Caco-2 (cell line): Measurements from ENCODE around the gene DAND5. TPM values are rescaled to one million over a fixed set of nuclear protein-coding genes. Genes with fewer than 3 reads are reported as not detected.
A peak's percentile ranks its signal among the peaks of the same experiment; 100 is the strongest.

ENCODE experiments used
- BruUV-seq: library from RNA; stranded (reverse); fragments of 400-500 nt; replicated peaks from 2 replicates; lab custom pipeline; 2021; lab: Mats Ljungman, UMichigan
- CTCF ChIA-PET: fragments of 300-600 bp; sonication (Branson Sonifier 250); formaldehyde crosslinking; loops from one replicate; lab custom pipeline; 2022; ENCODE audit warnings: antibody characterized with exemption; lab: Charles Lee
- POLR2A ChIA-PET: fragments of 300-600 bp; sonication (Branson Sonifier 250); formaldehyde crosslinking; loops from one replicate; lab custom pipeline; 2022; ENCODE audit warnings: antibody characterized with exemption; lab: Charles Lee
- DNase-seq, 2 experiments: peaks; one replicate each; pipeline versions ENCODE4 v3.0.0 to v3.0.0-alpha.2; 2020 to 2022
- H3K27me3 ChIP-seq: replicated peaks from 2 replicates; pipeline ENCODE4 v1.6.0; 2011; ENCODE audit warnings: low read length; ENCODE audit not compliant: control insufficient read depth, insufficient read depth
- H3K36me3 ChIP-seq: 2 replicates; pipeline ENCODE4 v1.5.1; 2011; ENCODE audit warnings: low read length; ENCODE audit not compliant: control insufficient read depth, insufficient read depth
- H3K4me1 ChIP-seq: fragments of 250-450 bp; sonication (Bioruptor Pico); 2 replicates; pipeline ENCODE4 v1.5.1; 2020; ENCODE audit warnings: mild to moderate bottlenecking
- H3K4me3 ChIP-seq: 2 replicates; pipeline ENCODE4 v1.5.1; 2011; ENCODE audit warnings: low read depth, mild to moderate bottlenecking, control low read depth, low read length
- H3K9me3 ChIP-seq: fragments of 250-450 bp; sonication (Bioruptor Pico); 2 replicates; pipeline ENCODE4 v1.5.1; 2020; ENCODE audit warnings: mild to moderate bottlenecking, moderate library complexity
- H3K27ac Mint-ChIP-seq: one replicate; pipeline ENCODE4 v1.8.0; 2022; ENCODE audit warnings: mixed read lengths; ENCODE audit not compliant: unreplicated experiment
- H3K27me3 Mint-ChIP-seq: one replicate; pipeline ENCODE4 v1.8.0; 2022; ENCODE audit warnings: mixed read lengths; ENCODE audit not compliant: insufficient read depth, unreplicated experiment
- H3K36me3 Mint-ChIP-seq: one replicate; pipeline ENCODE4 v1.8.0; 2022; ENCODE audit warnings: mild to moderate bottlenecking, mixed read lengths; ENCODE audit not compliant: insufficient read depth, unreplicated experiment
- H3K4me1 Mint-ChIP-seq: one replicate; pipeline ENCODE4 v1.8.0; 2022; ENCODE audit warnings: low read depth, mixed read lengths; ENCODE audit not compliant: unreplicated experiment
- H3K4me3 Mint-ChIP-seq: one replicate; pipeline ENCODE4 v1.8.0; 2022; ENCODE audit warnings: mild to moderate bottlenecking, moderate library complexity, mixed read lengths; ENCODE audit not compliant: unreplicated experiment
- H3K9me3 Mint-ChIP-seq: one replicate; pipeline ENCODE4 v1.8.0; 2022; ENCODE audit warnings: mixed read lengths; ENCODE audit not compliant: unreplicated experiment
- intact Hi-C: fragments of 100-400 bp; cut with micrococcal nuclease; formaldehyde crosslinking; loops from one replicate; pipeline ENCODE4 v1.10.0; 2022; ENCODE audit not compliant: unreplicated experiment
- total RNA-seq: library from RNA; stranded (reverse); gene quantifications from 2 replicates; pipeline ENCODE4 v1.2.3, GENCODE V29; 2022
- TF ChIP-seq, protein P1 (sequence below), 2 experiments: fragments of 200-600 bp in 1 of 2; IDR thresholded peaks; 1 replicate in 1 of 2; 2 replicates in 1 of 2; pipeline versions ENCODE4 v1.5.1 to v1.8.0; 2011 to 2022; ENCODE audit warnings: antibody characterized with exemption in 1 of 2, control low read depth in 1 of 2, inconsistent platforms in 1 of 2, low read depth in 1 of 2, low read length in 1 of 2, mild to moderate bottlenecking in 1 of 2, moderate library complexity in 1 of 2; ENCODE audit not compliant: insufficient read depth in 1 of 2, severe bottlenecking in 1 of 2, unreplicated experiment in 1 of 2

DAND5 gene
- total RNA-seq, 1 experiment from 2014 or later: not detected

DNA sequence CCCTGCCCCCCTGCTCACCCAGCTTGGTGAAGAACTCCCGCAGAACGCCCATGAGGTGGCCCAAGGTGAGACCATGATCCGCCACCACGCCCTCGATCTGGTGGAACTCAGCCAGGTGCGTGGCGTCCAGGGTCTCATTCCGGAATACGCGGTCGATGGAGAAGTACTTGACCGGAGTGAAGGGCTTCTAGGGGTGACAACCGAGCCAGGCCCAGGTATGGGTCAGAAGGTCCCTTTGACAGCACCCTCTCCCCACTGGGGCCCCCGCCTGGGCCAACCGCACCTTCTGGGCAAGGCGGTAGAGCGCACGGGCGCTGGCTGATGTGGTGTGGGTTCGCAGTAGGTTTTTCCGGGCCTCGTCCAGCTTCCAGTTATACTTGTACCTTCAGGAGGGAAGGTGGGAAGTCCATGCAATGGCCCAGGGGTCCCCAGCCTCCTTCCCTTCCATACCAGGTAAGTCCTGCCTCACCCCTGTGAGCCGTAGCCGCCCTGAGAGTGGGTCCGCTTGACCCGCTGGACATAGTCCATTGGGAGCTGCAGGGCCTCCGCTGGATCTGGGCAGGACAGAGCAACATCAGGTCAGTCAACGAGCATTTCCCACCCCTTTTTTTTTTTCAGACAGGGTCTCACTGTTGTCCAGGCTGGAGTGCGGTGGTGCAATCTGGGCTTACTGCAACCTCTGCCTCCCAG, 44.6 kb upstream of the DAND5 start:
- Histone ChIP-seq H3K36me3 (peaks cover 4% of the 10 kb centered on the region), H3K4me3 (no peak overlapping the region), H3K27me3 (no peaks in the 10 kb centered on the region), H3K4me1 (no peaks in the 10 kb centered on the region), H3K9me3 (no peaks in the 10 kb centered on the region)
- H3K9me3 Mint-ChIP-seq: no peaks in the 10 kb centered on the region
- H3K27ac Mint-ChIP-seq: no peak overlapping the region
- BruUV-seq: no TSS peak
- DNase-seq: no peak
- peaks cover 85% of the 10 kb centered on the region for H3K36me3 Mint-ChIP-seq
- intact Hi-C loops: no loop called here
- H3K27me3 Mint-ChIP-seq: no peaks in the 10 kb centered on the region
- POLR2A ChIA-PET: no interaction called here
- CTCF ChIA-PET: no interaction called here
- no peaks in the 10 kb centered on the region for H3K4me1 Mint-ChIP-seq
- TF ChIP-seq, protein P1, sequence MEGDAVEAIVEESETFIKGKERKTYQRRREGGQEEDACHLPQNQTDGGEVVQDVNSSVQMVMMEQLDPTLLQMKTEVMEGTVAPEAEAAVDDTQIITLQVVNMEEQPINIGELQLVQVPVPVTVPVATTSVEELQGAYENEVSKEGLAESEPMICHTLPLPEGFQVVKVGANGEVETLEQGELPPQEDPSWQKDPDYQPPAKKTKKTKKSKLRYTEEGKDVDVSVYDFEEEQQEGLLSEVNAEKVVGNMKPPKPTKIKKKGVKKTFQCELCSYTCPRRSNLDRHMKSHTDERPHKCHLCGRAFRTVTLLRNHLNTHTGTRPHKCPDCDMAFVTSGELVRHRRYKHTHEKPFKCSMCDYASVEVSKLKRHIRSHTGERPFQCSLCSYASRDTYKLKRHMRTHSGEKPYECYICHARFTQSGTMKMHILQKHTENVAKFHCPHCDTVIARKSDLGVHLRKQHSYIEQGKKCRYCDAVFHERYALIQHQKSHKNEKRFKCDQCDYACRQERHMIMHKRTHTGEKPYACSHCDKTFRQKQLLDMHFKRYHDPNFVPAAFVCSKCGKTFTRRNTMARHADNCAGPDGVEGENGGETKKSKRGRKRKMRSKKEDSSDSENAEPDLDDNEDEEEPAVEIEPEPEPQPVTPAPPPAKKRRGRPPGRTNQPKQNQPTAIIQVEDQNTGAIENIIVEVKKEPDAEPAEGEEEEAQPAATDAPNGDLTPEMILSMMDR (IDR thresholded peaks at IDR 0.05; ENCODE audit: insufficient read depth in 1 of 2, low read depth in 1 of 2, low read length in 1 of 2, severe bottlenecking in 1 of 2, unreplicated experiment in 1 of 2): no peak
- H3K4me3 Mint-ChIP-seq: no peak overlapping the region

DNA sequence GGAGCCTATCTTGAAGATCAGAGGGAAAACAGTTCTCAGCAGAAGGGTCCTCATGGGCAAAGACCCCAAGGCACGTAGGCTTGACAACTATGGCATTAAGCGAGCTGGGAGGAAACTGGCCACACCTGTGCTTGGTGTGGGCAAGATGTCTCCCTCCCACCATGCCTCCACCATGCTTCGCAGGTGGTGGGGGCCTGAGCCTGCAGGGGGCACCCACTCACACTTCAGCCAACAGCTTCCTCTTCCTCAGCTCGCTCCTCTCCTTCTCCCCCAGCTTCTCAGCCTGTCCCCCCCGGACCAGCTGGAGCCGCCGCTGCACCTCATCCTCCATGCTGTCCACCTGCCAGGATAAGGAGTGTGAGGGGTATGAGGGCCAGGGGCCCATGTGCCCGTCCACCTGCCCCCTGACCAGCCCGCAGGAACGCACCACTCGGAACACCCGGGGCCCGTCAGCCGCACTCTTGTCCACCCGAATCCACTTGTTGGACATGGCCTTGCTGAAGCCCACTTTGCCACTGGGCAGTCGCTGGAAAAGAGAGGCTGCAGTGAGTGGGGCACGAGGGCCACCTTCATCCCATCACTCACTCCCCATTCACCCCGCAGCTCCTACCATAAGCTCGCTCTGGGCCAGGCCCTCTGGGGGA, 39.3 kb upstream of the DAND5 start:
- peaks cover 71% of the 10 kb centered on the region for H3K36me3 Mint-ChIP-seq
- TF ChIP-seq, protein P1 (IDR thresholded peaks at IDR 0.05; ENCODE audit: insufficient read depth in 1 of 2, low read depth in 1 of 2, low read length in 1 of 2, severe bottlenecking in 1 of 2, unreplicated experiment in 1 of 2): no peak
- CTCF ChIA-PET: interaction anchor here (0.6 kb wide), 1 partner anchor 868 kb away, joined by 3 read pairs; no protein-coding TSS in a partner anchor

GRCh38 chr19:12932392-12933286, 36.7 kb upstream of the DAND5 start:
- intact Hi-C loops: no loop called here
- Mint-ChIP-seq H3K4me3 (peak overlapping the region; percentile 98), H3K36me3 (peaks cover 48% of the 10 kb centered on the region), H3K27ac (peak overlapping the region; percentile 91), H3K27me3 (no peaks in the 10 kb centered on the region), H3K9me3 (no peaks in the 10 kb centered on the region), H3K4me1 (peaks cover 19% of the 10 kb centered on the region)
- ChIA-PET CTCF (interaction anchor here (0.9 to 1.3 kb wide), 2 partner anchors 33 to 48 kb away, joined by 4 read pairs; no protein-coding TSS in a partner anchor), POLR2A (interaction anchor here (0.8 to 1.4 kb wide), 3 partner anchors 12 to 41 kb away, joined by 5 to 9 read pairs (median 5); partner anchors contain the start of gene GCDH)
- Histone ChIP-seq H3K36me3 (peaks cover 4% of the 10 kb centered on the region), H3K4me3 (peak overlapping the region; percentile 90), H3K27me3 (no peaks in the 10 kb centered on the region), H3K9me3 (no peaks in the 10 kb centered on the region), H3K4me1 (0 out of 2 replicates have a peak, but pooled peaks cover 13% of the 10 kb centered on the region)
- no TSS peak for BruUV-seq
- TF ChIP-seq, protein P1 (IDR thresholded peaks at IDR 0.05; ENCODE audit: insufficient read depth in 1 of 2, low read depth in 1 of 2, low read length in 1 of 2, severe bottlenecking in 1 of 2, unreplicated experiment in 1 of 2): no peak
- no peak for DNase-seq

More for the DNA sequence above, 39.3 kb upstream of the DAND5 start:
- H3K4me3 Mint-ChIP-seq: no peak overlapping the region
- DNase-seq: no peak
- H3K4me1 Mint-ChIP-seq: peaks cover 12% of the 10 kb centered on the region
- H3K27me3 ChIP-seq: no peaks in the 10 kb centered on the region
- BruUV-seq: no TSS peak
- no peaks in the 10 kb centered on the region for H3K27me3 Mint-ChIP-seq
- intact Hi-C loops: no loop called here
- H3K9me3 Mint-ChIP-seq: no peaks in the 10 kb centered on the region
- H3K36me3 ChIP-seq: peaks cover 5% of the 10 kb centered on the region
- H3K9me3 ChIP-seq: no peaks in the 10 kb centered on the region
- POLR2A ChIA-PET: interaction anchor here (1.0 kb wide), 1 partner anchor 39 kb away, joined by 4 read pairs; the partner anchor contains the start of gene GCDH
- no peak overlapping the region for H3K4me3 ChIP-seq
- 0 out of 2 replicates have a peak, but pooled peaks cover 9% of the 10 kb centered on the region for H3K4me1 ChIP-seq
- no peak overlapping the region for H3K27ac Mint-ChIP-seq
